H9 (cell line): ENCODE data around the gene PROX2. TPM values are rescaled to one million over a fixed set of nuclear protein-coding genes. Genes with fewer than 3 reads are reported as not detected.

Experiments
- DNase-seq: peaks from one replicate; pipeline ENCODE4 v3.0.0-alpha.2; 2017
- H2AFZ ChIP-seq: one replicate; pipeline ENCODE4 v1.6.1; 2013; ENCODE audit warnings: mild to moderate bottlenecking, low read length, control low read depth, moderate library complexity
- H2AK5ac ChIP-seq: 2 replicates; pipeline ENCODE4 v1.6.1; 2013; ENCODE audit warnings: low read length, control low read depth, mixed read lengths; ENCODE audit not compliant: insufficient read length
- H2BK120ac ChIP-seq: one replicate; pipeline ENCODE4 v1.6.1; 2013; ENCODE audit warnings: low read depth, mild to moderate bottlenecking, low read length, control low read depth, inconsistent platforms; ENCODE audit not compliant: poor library complexity, severe bottlenecking
- H2BK12ac ChIP-seq: 2 replicates; pipeline ENCODE4 v1.6.1; 2013; ENCODE audit warnings: low read length, control low read depth, mixed read lengths, low read depth; ENCODE audit not compliant: insufficient read length
- H2BK15ac ChIP-seq: 2 replicates; pipeline ENCODE4 v1.6.1; 2013; ENCODE audit warnings: low read depth, low read length, control low read depth
- H2BK20ac ChIP-seq: one replicate; pipeline ENCODE4 v1.6.1; 2013; ENCODE audit warnings: low read depth, mild to moderate bottlenecking, low read length, control low read depth, inconsistent platforms; ENCODE audit not compliant: poor library complexity, severe bottlenecking
- H2BK5ac ChIP-seq: 2 replicates; pipeline ENCODE4 v1.6.1; 2013; ENCODE audit warnings: low read length, control low read depth, mixed read lengths; ENCODE audit not compliant: insufficient read length
- H3K14ac ChIP-seq: 2 replicates; pipeline ENCODE4 v1.6.1; 2013; ENCODE audit warnings: low read length, control low read depth; ENCODE audit not compliant: insufficient read depth
- H3K18ac ChIP-seq: 2 replicates; pipeline ENCODE4 v1.6.1; 2013; ENCODE audit warnings: low read depth, mild to moderate bottlenecking, mixed read lengths, low read length, control low read depth; ENCODE audit not compliant: insufficient read length
- H3K23ac ChIP-seq: 2 replicates; pipeline ENCODE4 v1.6.1; 2013; ENCODE audit warnings: low read length, control low read depth, mixed read lengths, low read depth; ENCODE audit not compliant: insufficient read length
- H3K23me2 ChIP-seq: 2 replicates; pipeline ENCODE4 v1.6.1; 2013; ENCODE audit warnings: low read depth, mild to moderate bottlenecking, mixed read lengths, low read length, control low read depth; ENCODE audit not compliant: insufficient read length, poor library complexity, severe bottlenecking
- H3K27ac ChIP-seq: 2 replicates; pipeline ENCODE4 v1.5.1; 2013; ENCODE audit warnings: low read length, control low read depth, mixed read lengths, low read depth; ENCODE audit not compliant: insufficient read length
- H3K27me3 ChIP-seq: 2 replicates; pipeline ENCODE4 v1.6.1; 2013; ENCODE audit warnings: low read length, control low read depth, inconsistent platforms; ENCODE audit not compliant: insufficient read depth
- H3K4ac ChIP-seq: 2 replicates; pipeline ENCODE4 v1.6.1; 2013; ENCODE audit warnings: low read depth, mild to moderate bottlenecking, control low read depth, inconsistent platforms, low read length, moderate library complexity
- H3K4me1 ChIP-seq: 2 replicates; pipeline ENCODE4 v1.6.1; 2013; ENCODE audit warnings: low read length, control low read depth, inconsistent platforms; ENCODE audit not compliant: insufficient read depth
- H3K4me2 ChIP-seq: 2 replicates; pipeline ENCODE4 v1.6.1; 2013; ENCODE audit warnings: low read length, control low read depth, mixed read lengths; ENCODE audit not compliant: insufficient read length, insufficient read depth
- H3K56ac ChIP-seq: 2 replicates; pipeline ENCODE4 v1.6.1; 2013; ENCODE audit warnings: low read depth, mild to moderate bottlenecking, mixed read lengths, low read length, control low read depth; ENCODE audit not compliant: insufficient read length
- H3K79me1 ChIP-seq: 2 replicates; pipeline ENCODE4 v1.6.1; 2013; ENCODE audit warnings: low read depth, mild to moderate bottlenecking, moderate library complexity, low read length, control low read depth, inconsistent platforms; ENCODE audit not compliant: insufficient read depth, poor library complexity, severe bottlenecking
- H3K79me2 ChIP-seq: 2 replicates; pipeline ENCODE4 v1.6.1; 2013; ENCODE audit warnings: low read length, control low read depth, inconsistent platforms; ENCODE audit not compliant: insufficient read depth
- H3K9ac ChIP-seq: 2 replicates; pipeline ENCODE4 v1.6.1; 2013; ENCODE audit warnings: low read length, control low read depth, mixed read lengths; ENCODE audit not compliant: insufficient read length; ENCODE audit errors: extremely low read depth
- H3K9me3 ChIP-seq: one replicate; pipeline ENCODE4 v1.6.1; 2013; ENCODE audit warnings: low read depth, low read length, inconsistent platforms; ENCODE audit not compliant: control insufficient read depth
- H3T11ph ChIP-seq: one replicate; pipeline ENCODE4 v1.6.1; 2013; ENCODE audit warnings: mild to moderate bottlenecking, low read length, control low read depth, inconsistent platforms
- H4K20me1 ChIP-seq: one replicate; pipeline ENCODE4 v1.6.1; 2013; ENCODE audit not compliant: control insufficient read depth, insufficient read length, insufficient read depth
- H4K5ac ChIP-seq: 2 replicates; pipeline ENCODE4 v1.6.1; 2013; ENCODE audit warnings: low read depth, mild to moderate bottlenecking, mixed read lengths, low read length, control low read depth; ENCODE audit not compliant: insufficient read length
- H4K8ac ChIP-seq: replicated peaks from 2 replicates; pipeline ENCODE4 v1.6.1; 2013; ENCODE audit warnings: low read length, control low read depth, mixed read lengths, low read depth; ENCODE audit not compliant: insufficient read length
- H4K91ac ChIP-seq: 2 replicates; pipeline ENCODE4 v1.6.1; 2013; ENCODE audit warnings: low read depth, mild to moderate bottlenecking, moderate library complexity, mixed read lengths, low read length, control low read depth; ENCODE audit not compliant: insufficient read length
- H3K27ac Mint-ChIP-seq, 3 experiments: 2 replicates in 2 of 3; 3 replicates in 1 of 3; pipeline ENCODE4 v1.8.0; 2020 to 2021; ENCODE audit warnings: mixed read lengths in 3 of 3, mild to moderate bottlenecking in 1 of 3, moderate library complexity in 1 of 3
- H3K27me3 Mint-ChIP-seq: 2 replicates; pipeline ENCODE4 v1.8.0; 2021; ENCODE audit warnings: low read depth, mild to moderate bottlenecking, moderate library complexity, mixed read lengths
- H3K36me3 Mint-ChIP-seq, 3 experiments: 2 replicates in 2 of 3; 3 replicates in 1 of 3; pipeline ENCODE4 v1.8.0; 2020 to 2021; ENCODE audit warnings: low read depth in 3 of 3, mixed read lengths in 3 of 3; ENCODE audit not compliant: insufficient read depth in 1 of 3
- H3K4me1 Mint-ChIP-seq, 2 experiments: 2 replicates each; pipeline ENCODE4 v1.8.0; 2020; ENCODE audit warnings: mixed read lengths in 2 of 2
- H3K4me3 Mint-ChIP-seq, 2 experiments: 2 replicates in 1 of 2; 3 replicates in 1 of 2; pipeline ENCODE4 v1.8.0; 2020 to 2021; ENCODE audit warnings: mild to moderate bottlenecking in 2 of 2, mixed read lengths in 2 of 2, moderate library complexity in 1 of 2
- H3K9me3 Mint-ChIP-seq, 2 experiments: 2 replicates in 1 of 2; 3 replicates in 1 of 2; pipeline ENCODE4 v1.8.0; 2020; ENCODE audit warnings: mild to moderate bottlenecking in 2 of 2, mixed read lengths in 2 of 2, moderate library complexity in 1 of 2
- CTCF ChIP-seq: fragments of 200-600 bp; sonication (generic); conservative IDR thresholded peaks from 3 replicates; pipeline ENCODE4 v1.8.0; 2021; ENCODE audit warnings: antibody characterized with exemption, mild to moderate bottlenecking
- WGBS: extraction: QIAGEN DNeasy Blood & Tissue Kit; methylation state at CpG from one replicate; pipeline ENCODE4 v1.1.7; 2013; ENCODE audit warnings: missing lambda C conversion rate, low lambda C conversion rate, mixed read lengths; ENCODE audit not compliant: insufficient read length; ENCODE audit errors: extremely low coverage; 5-methylcytosine and 5-hydroxymethylcytosine counted together
- total RNA-seq: library from RNA; stranded (reverse); gene quantifications from 2 replicates; pipeline ENCODE4 v1.2.1, GENCODE V29; 2021

PROX2 gene
- total RNA-seq, 1 experiment from 2014 or later, result not detected

- Histone ChIP-seq H3K4me2 (no peak overlapping the region), H3K27ac (no peak overlapping the region), H2BK15ac (no peak overlapping the region), H2BK120ac (no peak overlapping the region), H2BK5ac (no peak overlapping the region), H3K9me3 (no peaks in the 10 kb centered on the region), H3K23ac (no peak overlapping the region), H3K79me2 (no peaks in the 10 kb centered on the region), H3K23me2 (no peaks in the 10 kb centered on the region), H4K5ac (no peak overlapping the region), H2AFZ (no peak overlapping the region), H3K79me1 (no peaks in the 10 kb centered on the region), H4K91ac (no peak overlapping the region), H3K4me1 (no peaks in the 10 kb centered on the region), H4K8ac (no peak overlapping the region), H2AK5ac (no peak overlapping the region), H3K27me3 (no peaks in the 10 kb centered on the region), H2BK20ac (no peak overlapping the region), H3K14ac (no peak overlapping the region), H3T11ph (no peak overlapping the region), H3K4ac (no peak overlapping the region), H3K9ac (no peak overlapping the region), H3K56ac (no peak overlapping the region), H2BK12ac (no peak overlapping the region), H3K18ac (no peak overlapping the region), H4K20me1 (no peaks in the 10 kb centered on the region)
- DNase-seq, result no peak
- Mint-ChIP-seq H3K4me3 (no peak overlapping the region), H3K27me3 (no peaks in the 10 kb centered on the region), H3K27ac (no peak overlapping the region), H3K9me3 (no peaks in the 10 kb centered on the region), H3K36me3 (peaks cover 3 to 31% (median 30%) of the 10 kb centered on the region in 3 experiments; a peak in 5 of 7 replicates), H3K4me1 (no peaks in the 10 kb centered on the region)
- no peak for TF ChIP-seq CTCF
- no CpG with 5 or more reads among the region's 4 CpGs for WGBS
Measured at GRCh38 chr14:74832849-74833248, 43.1 kb downstream of the PROX2 start.
